CD4-positive, alpha-beta T cell (primary cell): ENCODE data around the gene RPIA. TPM values are rescaled to one million over a fixed set of nuclear protein-coding genes. Genes with fewer than 3 reads are reported as not detected.

ENCODE experiments used
- ATAC-seq: fragments of 200-7000 bp; cut with Tn5 transposase; one replicate; pipeline ENCODE4 v1.10.0; 2022; ENCODE audit warnings: mild to moderate bottlenecking; ENCODE audit not compliant: poor library complexity
- CTCF ChIA-PET: fragments of 350-600 bp; sonication (Branson Sonifier 250); formaldehyde crosslinking; loops from one replicate; lab custom pipeline; 2021; ENCODE audit warnings: antibody characterized with exemption, inconsistent platforms; lab: Charles Lee
- POLR2A ChIA-PET: fragments of 350-600 bp; sonication (Branson Sonifier 250); formaldehyde crosslinking; loops from one replicate; lab custom pipeline; 2021; ENCODE audit warnings: antibody characterized with exemption, inconsistent platforms; lab: Charles Lee
- DNase-seq, 14 experiments: peaks; one replicate each; pipeline ENCODE4 v3.0.0-alpha.2; 2013 to 2020; ENCODE audit warnings: mixed read lengths in 2 of 14
- H3K27ac ChIP-seq, 2 donors: one replicate each; pipeline versions ENCODE4 v1.5.1 to v1.7.0; 2013; ENCODE audit warnings: low read length in 2 of 2, low read depth in 1 of 2, mild to moderate bottlenecking in 1 of 2
- H3K27me3 ChIP-seq, 2 experiments: 1 replicate in 1 of 2; 2 replicates in 1 of 2; pipeline versions ENCODE4 v1.6.1 to v1.7.0; 2013; ENCODE audit warnings: low read length in 2 of 2, control low read depth in 1 of 2, mild to moderate bottlenecking in 1 of 2, moderate library complexity in 1 of 2; ENCODE audit not compliant: insufficient read depth in 2 of 2, control insufficient read depth in 1 of 2
- H3K36me3 ChIP-seq: one replicate; pipeline ENCODE4 v1.6.1; 2013; ENCODE audit warnings: low read length, control low read depth; ENCODE audit not compliant: insufficient read depth
- H3K4me1 ChIP-seq: one replicate; pipeline ENCODE4 v1.6.1; 2013; ENCODE audit warnings: low read length, control low read depth; ENCODE audit not compliant: insufficient read depth
- H3K4me3 ChIP-seq: one replicate; pipeline ENCODE4 v1.5.1; 2013; ENCODE audit warnings: mild to moderate bottlenecking, low read length, moderate library complexity
- H3K9me3 ChIP-seq, 2 experiments: 1 replicate in 1 of 2; 2 replicates in 1 of 2; pipeline versions ENCODE4 v1.6.1 to v1.7.0; 2013; ENCODE audit warnings: low read length in 2 of 2, mild to moderate bottlenecking in 2 of 2, control low read depth in 1 of 2, moderate library complexity in 1 of 2; ENCODE audit not compliant: control insufficient read depth in 1 of 2, insufficient read depth in 1 of 2
- H3K27ac Mint-ChIP-seq: one replicate; pipeline ENCODE4 v1.8.0; 2020; ENCODE audit warnings: mixed read lengths
- H3K27me3 Mint-ChIP-seq: one replicate; pipeline ENCODE4 v1.8.0; 2021; ENCODE audit warnings: mixed read lengths
- H3K36me3 Mint-ChIP-seq: one replicate; pipeline ENCODE4 v1.8.0; 2021; ENCODE audit warnings: low read depth, mixed read lengths
- H3K4me1 Mint-ChIP-seq: one replicate; pipeline ENCODE4 v1.8.0; 2021; ENCODE audit warnings: low read depth, mixed read lengths
- H3K4me3 Mint-ChIP-seq: one replicate; pipeline ENCODE4 v1.8.0; 2020; ENCODE audit warnings: mild to moderate bottlenecking, mixed read lengths
- H3K9me3 Mint-ChIP-seq: one replicate; pipeline ENCODE4 v1.8.0; 2020; ENCODE audit warnings: mixed read lengths
- CTCF ChIP-seq: fragments of 200-600 bp; IDR thresholded peaks from one replicate; pipeline ENCODE4 v1.8.0; 2022; ENCODE audit warnings: antibody characterized with exemption, mild to moderate bottlenecking
- intact Hi-C, 2 experiments: fragments of 100-400 bp; cut with DNase I in 1 of 2; cut with micrococcal nuclease in 1 of 2; formaldehyde crosslinking; loops; one replicate each; pipeline versions ENCODE4 v1.15.1 to v1.9.0; 2023 to 2025; cut with DNase I, micrococcal nuclease
- total RNA-seq, 174 experiments: library from RNA in 2 of 174; stranded (reverse) in 2 of 174; gene quantifications; one replicate each; pipeline ENCODE4 v1.2.3 and lab custom pipeline; 2021 to 2026

The RPIA gene
- total RNA-seq, 2 experiments from 2014 or later, result 21.6 to 24.7 TPM

- ChIA-PET CTCF (no interaction called here), POLR2A (no interaction called here)
- no peak for DNase-seq
- no peak overlapping the region for H3K4me3 ChIP-seq
- ATAC-seq, result no peak
- Mint-ChIP-seq H3K36me3 (peaks cover 29% of the 10 kb centered on the region), H3K27me3 (no peaks in the 10 kb centered on the region), H3K4me3 (no peak overlapping the region), H3K27ac (no peak overlapping the region), H3K4me1 (peaks cover 10% of the 10 kb centered on the region), H3K9me3 (peaks cover 2% of the 10 kb centered on the region)
- H3K9me3 ChIP-seq, result no peaks in the 10 kb centered on the region
- intact Hi-C loops, result no loop called here
- H3K36me3 ChIP-seq, result no peaks in the 10 kb centered on the region
- no peaks in the 10 kb centered on the region for H3K27me3 ChIP-seq
- no peak overlapping the region for H3K27ac ChIP-seq
- H3K4me1 ChIP-seq, result no peaks in the 10 kb centered on the region
- no peak for TF ChIP-seq CTCF
Measured at GRCh38 chr2:88720399-88720798, 28.9 kb downstream of the RPIA start.

GRCh38 chr2:88721268-88721667 lies 29.8 kb downstream of the RPIA start:
- H3K27me3 ChIP-seq, result no peaks in the 10 kb centered on the region
- POLR2A ChIA-PET, result no interaction called here
- no peak for ATAC-seq
- no peaks in the 10 kb centered on the region for H3K36me3 ChIP-seq
- intact Hi-C loops, result no loop called here
- Mint-ChIP-seq H3K4me3 (no peak overlapping the region), H3K4me1 (peaks cover 18% of the 10 kb centered on the region), H3K27ac (no peak overlapping the region), H3K36me3 (peaks cover 21% of the 10 kb centered on the region), H3K9me3 (peaks cover 2% of the 10 kb centered on the region), H3K27me3 (no peaks in the 10 kb centered on the region)
- H3K4me1 ChIP-seq, result no peaks in the 10 kb centered on the region
- H3K4me3 ChIP-seq, result no peak overlapping the region
- H3K27ac ChIP-seq, result no peak overlapping the region
- no peak for TF ChIP-seq CTCF
- H3K9me3 ChIP-seq, result no peaks in the 10 kb centered on the region
- CTCF ChIA-PET, result interaction anchor here (0.7 kb wide), 1 partner anchor 30 kb away, joined by 3 read pairs; the partner anchor contains the start of gene RPIA
- DNase-seq, result no peak

GRCh38 chr2:88724643-88725332 lies 33.3 kb downstream of the RPIA start:
- Histone ChIP-seq H3K36me3 (peaks cover 4% of the 10 kb centered on the region), H3K9me3 (no peaks in the 10 kb centered on the region), H3K4me3 (no peak overlapping the region), H3K4me1 (no peaks in the 10 kb centered on the region), H3K27ac (no peak overlapping the region), H3K27me3 (no peaks in the 10 kb centered on the region)
- DNase-seq, result no peak
- no peak for ATAC-seq
- CTCF ChIA-PET, result no interaction called here
- Mint-ChIP-seq H3K27me3 (no peaks in the 10 kb centered on the region), H3K36me3 (peaks cover 4% of the 10 kb centered on the region), H3K4me1 (peaks cover 37% of the 10 kb centered on the region), H3K9me3 (no peaks in the 10 kb centered on the region), H3K27ac (no peak overlapping the region), H3K4me3 (no peak overlapping the region)
- TF ChIP-seq CTCF, result no peak
- intact Hi-C loops, result no loop called here
- POLR2A ChIA-PET, result no interaction called here
